ENCODE results near the gene FPR2. TPM values are rescaled to one million over a fixed set of nuclear protein-coding genes. Genes with fewer than 3 reads are reported as not detected.

Gene FPR2
- total and polyA plus RNA-seq, 4 donors: 0.18 to 3.9 (median 2.6) TPM

DNA sequence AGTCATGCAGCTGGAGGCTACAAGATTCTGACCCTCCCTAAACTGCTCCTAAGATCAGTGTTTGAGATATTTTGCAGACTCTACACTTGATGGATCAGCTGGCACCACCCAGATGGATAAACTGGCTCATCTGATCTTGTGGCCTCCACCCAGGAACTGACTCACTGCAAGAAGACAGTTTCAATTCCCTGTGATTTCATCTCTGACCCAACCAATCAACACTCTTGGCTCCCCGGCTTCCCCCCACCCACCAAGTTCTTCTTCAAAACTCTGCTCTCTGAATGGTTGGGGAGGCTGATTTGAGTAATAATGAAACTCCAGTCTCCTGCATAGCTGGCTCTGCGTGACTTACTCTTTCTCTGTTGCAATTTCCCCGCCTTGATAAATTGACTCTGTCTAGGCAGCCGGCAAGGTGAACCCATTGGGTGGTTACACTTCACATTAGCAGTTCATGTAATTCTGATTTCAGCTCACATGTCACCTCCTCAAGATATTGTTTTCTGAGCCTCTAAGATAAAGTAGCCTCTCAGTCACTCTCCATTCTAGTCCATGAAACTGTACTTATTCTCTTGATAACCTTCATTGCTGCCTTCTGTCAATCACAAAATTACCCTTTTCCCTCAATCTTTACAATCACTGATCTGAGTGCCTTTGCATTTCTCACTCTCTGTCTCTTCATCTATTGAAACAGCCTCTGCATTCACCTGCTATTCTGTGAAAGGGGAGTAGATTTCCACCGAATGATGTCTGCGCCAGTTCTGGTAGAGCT lies 24.1 kb downstream of the FPR2 start:
- 68 to 76% methylated on average over 6 of the region's 6 CpGs for WGBS, 2 donors
- H3K27ac ChIP-seq (ENCODE audit: low read depth in 1 of 2, low read length in 2 of 2): no peak overlapping the region
- DNase-seq: peak in 1 of 2 donors; percentile 85

GRCh38 chr19:51786646-51787494 lies 25.9 kb downstream of the FPR2 start:
- intact Hi-C loops (cut with DNase I): no loop called here
- ATAC-seq (ENCODE audit: low FRiP score) (no peak), DNase-seq (no peak)
- no peaks in the 10 kb centered on the region for H3K9me3 ChIP-seq (ENCODE audit: control insufficient read depth, low read length)
- no peaks in the 10 kb centered on the region for H3K4me1 ChIP-seq (ENCODE audit: control insufficient read depth in 1 of 2, insufficient read depth in 2 of 2, low read length in 2 of 2)
- 44 to 55% methylated on average over 6 of the region's 6 CpGs for WGBS, 2 donors
- H3K36me3 ChIP-seq (ENCODE audit: control insufficient read depth in 1 of 2, insufficient read depth in 2 of 2, low read length in 1 of 2): no peaks in the 10 kb centered on the region
- no peak overlapping the region for H3K4me3 ChIP-seq (ENCODE audit: low read length in 2 of 2)
- H3K27ac ChIP-seq (ENCODE audit: low read depth in 1 of 2, low read length in 2 of 2): no peak overlapping the region
- H3K27me3 ChIP-seq (ENCODE audit: control insufficient read depth in 1 of 2, insufficient read depth in 2 of 2, low read length in 1 of 2): no peaks in the 10 kb centered on the region

More for the DNA sequence above, 24.1 kb downstream of the FPR2 start:
- ATAC-seq (ENCODE audit: low FRiP score): peak; percentile 57
- Histone ChIP-seq H3K4me1 (ENCODE audit: control insufficient read depth in 1 of 2, insufficient read depth in 2 of 2, low read length in 2 of 2) (no peaks in the 10 kb centered on the region), H3K27me3 (ENCODE audit: control insufficient read depth in 1 of 2, insufficient read depth in 2 of 2, low read length in 1 of 2) (no peaks in the 10 kb centered on the region), H3K4me3 (ENCODE audit: low read length in 2 of 2) (no peak overlapping the region), H3K9me3 (ENCODE audit: control insufficient read depth, low read length) (no peaks in the 10 kb centered on the region), H3K36me3 (ENCODE audit: control insufficient read depth in 1 of 2, insufficient read depth in 2 of 2, low read length in 1 of 2) (no peaks in the 10 kb centered on the region)
- intact Hi-C loops (cut with DNase I): no loop called here

DNA sequence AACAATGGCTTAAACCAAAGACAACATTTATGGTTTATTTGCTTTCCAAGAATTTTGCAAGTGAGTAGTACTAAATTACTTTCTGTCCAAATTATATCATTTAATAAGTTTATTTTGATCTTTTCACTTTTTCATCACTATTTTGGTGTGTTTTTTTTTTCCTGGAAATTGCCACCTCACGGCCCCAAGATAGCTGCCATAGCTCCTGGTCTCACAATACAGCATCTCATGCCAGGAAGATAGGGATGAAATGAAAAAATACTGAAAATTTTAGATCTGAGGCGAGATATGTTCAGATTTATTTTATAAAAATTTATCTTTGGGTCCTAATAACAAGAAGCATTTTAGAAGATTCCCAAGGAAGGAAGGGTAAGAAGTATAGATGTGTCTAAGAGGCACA lies 27.0 kb downstream of the FPR2 start:
- H3K9me3 ChIP-seq (ENCODE audit: control insufficient read depth, low read length): peaks cover 2% of the 10 kb centered on the region
- no peak overlapping the region for H3K4me3 ChIP-seq (ENCODE audit: low read length in 2 of 2)
- no peak for DNase-seq
- 70 to 84% methylated on average over 2 of the region's 2 CpGs for WGBS, 2 donors
- no peaks in the 10 kb centered on the region for H3K36me3 ChIP-seq (ENCODE audit: control insufficient read depth in 1 of 2, insufficient read depth in 2 of 2, low read length in 1 of 2)
- H3K4me1 ChIP-seq (ENCODE audit: control insufficient read depth in 1 of 2, insufficient read depth in 2 of 2, low read length in 2 of 2): no peaks in the 10 kb centered on the region
- peaks cover 0 to 1% of the 10 kb centered on the region in 2 donors for H3K27me3 ChIP-seq (ENCODE audit: control insufficient read depth in 1 of 2, insufficient read depth in 2 of 2, low read length in 1 of 2)
- no peak overlapping the region for H3K27ac ChIP-seq (ENCODE audit: low read depth in 1 of 2, low read length in 2 of 2)
- intact Hi-C loops (cut with DNase I): no loop called here
- no peak for ATAC-seq (ENCODE audit: low FRiP score)

- Histone ChIP-seq H3K4me3 (ENCODE audit: low read length in 2 of 2) (no peak overlapping the region), H3K27ac (ENCODE audit: low read depth in 1 of 2, low read length in 2 of 2) (no peak overlapping the region), H3K36me3 (ENCODE audit: control insufficient read depth in 1 of 2, insufficient read depth in 2 of 2, low read length in 1 of 2) (no peaks in the 10 kb centered on the region), H3K9me3 (ENCODE audit: control insufficient read depth, low read length) (peaks cover 2% of the 10 kb centered on the region), H3K27me3 (ENCODE audit: control insufficient read depth in 1 of 2, insufficient read depth in 2 of 2, low read length in 1 of 2) (peaks cover 0 to 1% of the 10 kb centered on the region in 2 donors), H3K4me1 (ENCODE audit: control insufficient read depth in 1 of 2, insufficient read depth in 2 of 2, low read length in 2 of 2) (no peaks in the 10 kb centered on the region)
- ATAC-seq (ENCODE audit: low FRiP score) (no peak), DNase-seq (no peak)
- WGBS, 2 donors: 83 to 85% methylated on average over 6 of the region's 6 CpGs
- intact Hi-C loops (cut with DNase I): no loop called here
Observed at GRCh38 chr19:51789061-51789795, 28.2 kb downstream of the FPR2 start.

DNA sequence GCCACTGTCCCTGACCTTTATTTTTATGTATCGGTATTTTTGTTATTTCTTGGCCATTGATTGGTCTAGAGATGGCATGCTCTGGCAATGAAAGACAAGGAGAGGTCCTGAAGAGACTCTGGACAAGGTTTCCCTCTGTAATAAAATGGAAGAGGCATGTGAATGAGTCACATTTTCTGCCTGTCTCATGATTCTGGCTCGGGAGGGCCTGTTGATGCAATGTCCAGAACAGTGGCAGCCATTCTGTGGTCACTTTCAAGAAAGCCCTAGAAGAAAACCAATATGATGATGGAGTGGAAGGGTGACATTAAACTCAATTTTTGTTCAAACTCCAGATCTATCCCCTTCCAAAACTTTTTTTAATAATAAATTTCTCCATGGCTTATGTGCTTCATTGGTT lies 32.0 kb downstream of the FPR2 start:
- H3K4me1 ChIP-seq (ENCODE audit: control insufficient read depth in 1 of 2, insufficient read depth in 2 of 2, low read length in 2 of 2): no peaks in the 10 kb centered on the region
- intact Hi-C loops (cut with DNase I): no loop called here
- ATAC-seq (ENCODE audit: low FRiP score) (no peak), DNase-seq (no peak)
- 67 to 81% methylated on average over 2 of the region's 2 CpGs for WGBS, 2 donors
- H3K27me3 ChIP-seq (ENCODE audit: control insufficient read depth in 1 of 2, insufficient read depth in 2 of 2, low read length in 1 of 2): peaks cover 0 to 1% of the 10 kb centered on the region in 2 donors
- H3K36me3 ChIP-seq (ENCODE audit: control insufficient read depth in 1 of 2, insufficient read depth in 2 of 2, low read length in 1 of 2): no peaks in the 10 kb centered on the region
- H3K9me3 ChIP-seq (ENCODE audit: control insufficient read depth, low read length): peaks cover 2% of the 10 kb centered on the region
- no peak overlapping the region for H3K4me3 ChIP-seq (ENCODE audit: low read length in 2 of 2)
- no peak overlapping the region for H3K27ac ChIP-seq (ENCODE audit: low read depth in 1 of 2, low read length in 2 of 2)

- H3K36me3 ChIP-seq (ENCODE audit: control insufficient read depth in 1 of 2, insufficient read depth in 2 of 2, low read length in 1 of 2): no peaks in the 10 kb centered on the region
- H3K4me3 ChIP-seq (ENCODE audit: low read length in 2 of 2): no peak overlapping the region
- H3K9me3 ChIP-seq (ENCODE audit: control insufficient read depth, low read length): peaks cover 2% of the 10 kb centered on the region
- intact Hi-C loops (cut with DNase I): no loop called here
- peaks cover 0 to 1% of the 10 kb centered on the region in 2 donors for H3K27me3 ChIP-seq (ENCODE audit: control insufficient read depth in 1 of 2, insufficient read depth in 2 of 2, low read length in 1 of 2)
- no peak for DNase-seq
- ATAC-seq (ENCODE audit: low FRiP score): no peak
- 77 to 85% methylated on average over 2 of the region's 2 CpGs for WGBS, 2 donors
- H3K4me1 ChIP-seq (ENCODE audit: control insufficient read depth in 1 of 2, insufficient read depth in 2 of 2, low read length in 2 of 2): no peaks in the 10 kb centered on the region
- H3K27ac ChIP-seq (ENCODE audit: low read depth in 1 of 2, low read length in 2 of 2): no peak overlapping the region
Observed at GRCh38 chr19:51793994-51794393, 33.0 kb downstream of the FPR2 start.

DNA sequence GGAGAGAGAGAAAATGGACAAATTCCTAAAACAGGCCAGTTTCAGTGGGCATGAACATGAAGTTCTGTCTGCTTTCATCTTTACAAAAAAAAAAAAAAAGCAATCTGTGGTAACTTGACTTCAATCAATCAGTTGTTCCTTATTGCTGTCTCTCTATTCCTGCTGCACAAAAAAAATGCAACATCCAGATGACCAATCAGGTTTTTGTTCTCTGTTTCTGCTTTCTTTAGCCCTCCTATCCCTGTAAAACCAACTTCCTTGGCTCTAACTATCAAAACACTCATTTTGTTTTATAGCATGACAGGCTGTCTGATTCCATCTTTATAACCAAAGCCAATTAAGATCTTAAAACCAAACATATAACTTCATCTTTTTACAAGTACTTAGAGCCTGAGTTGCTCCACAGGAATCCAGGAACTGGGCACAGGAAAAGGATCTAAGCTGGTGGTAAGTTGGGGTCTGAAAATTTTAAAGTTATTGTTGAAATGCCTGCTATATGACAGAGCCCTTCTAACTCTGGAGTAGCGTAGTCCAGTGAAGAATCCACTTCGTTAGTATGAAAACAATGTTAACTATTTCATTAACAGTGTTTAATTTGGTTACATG lies 34.0 kb downstream of the FPR2 start, which contains the start of gene FPR3:
TSS of gene FPR3 (plus strand) at position 273 of the 606 bp plus-strand sequence. CDS start 28,592 bp downstream, outside the sequence.
- Histone ChIP-seq H3K4me1 (ENCODE audit: control insufficient read depth in 1 of 2, insufficient read depth in 2 of 2, low read length in 2 of 2) (no peaks in the 10 kb centered on the region), H3K9me3 (ENCODE audit: control insufficient read depth, low read length) (peaks cover 2% of the 10 kb centered on the region), H3K4me3 (ENCODE audit: low read length in 2 of 2) (no peak within 1 kb of the TSS), H3K36me3 (ENCODE audit: control insufficient read depth in 1 of 2, insufficient read depth in 2 of 2, low read length in 1 of 2) (no peaks in the 10 kb centered on the region), H3K27ac (ENCODE audit: low read depth in 1 of 2, low read length in 2 of 2) (no peak within 1 kb of the TSS), H3K27me3 (ENCODE audit: control insufficient read depth in 1 of 2, insufficient read depth in 2 of 2, low read length in 1 of 2) (peaks cover 0 to 1% of the 10 kb centered on the region in 2 donors)
- DNase-seq (no peak), ATAC-seq (ENCODE audit: low FRiP score) (no peak)
- intact Hi-C loops (cut with DNase I): no loop called here
- 17 to 23% methylated on average over 2 of the region's 2 CpGs for WGBS, 2 donors

DNA sequence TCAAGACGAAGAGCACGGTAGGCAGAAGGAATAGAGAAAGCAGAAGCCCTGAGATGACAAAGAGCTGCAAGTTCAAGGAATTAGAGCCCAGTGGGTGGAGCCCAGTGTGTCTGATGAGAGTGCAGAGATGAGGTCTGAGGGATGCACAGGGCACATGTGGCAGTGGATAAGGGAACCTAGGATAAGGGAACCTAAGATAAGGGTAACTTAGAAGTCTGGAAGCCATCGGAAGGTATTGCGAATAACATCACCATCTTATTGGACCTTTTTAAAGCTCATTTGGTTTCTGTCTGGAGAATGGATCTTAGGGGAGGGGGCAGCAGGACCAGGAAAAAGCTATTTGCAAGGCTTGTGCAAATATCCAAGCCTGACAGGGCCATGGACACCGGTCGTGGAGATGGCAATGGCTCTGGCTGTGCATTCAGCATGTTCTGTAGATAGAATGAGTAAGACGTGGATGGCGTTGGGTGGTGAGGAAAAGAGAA lies 35.3 kb downstream of the FPR2 start:
- intact Hi-C loops (cut with DNase I): no loop called here
- ATAC-seq (ENCODE audit: low FRiP score) (no peak), DNase-seq (peak in 1 of 2 donors; percentile 72)
- Histone ChIP-seq H3K4me3 (ENCODE audit: low read length in 2 of 2) (no peak overlapping the region), H3K4me1 (ENCODE audit: control insufficient read depth in 1 of 2, insufficient read depth in 2 of 2, low read length in 2 of 2) (no peaks in the 10 kb centered on the region), H3K27ac (ENCODE audit: low read depth in 1 of 2, low read length in 2 of 2) (no peak overlapping the region), H3K9me3 (ENCODE audit: control insufficient read depth, low read length) (peaks cover 2% of the 10 kb centered on the region), H3K27me3 (ENCODE audit: control insufficient read depth in 1 of 2, insufficient read depth in 2 of 2, low read length in 1 of 2) (peaks cover 0 to 1% of the 10 kb centered on the region in 2 donors), H3K36me3 (ENCODE audit: control insufficient read depth in 1 of 2, insufficient read depth in 2 of 2, low read length in 1 of 2) (no peaks in the 10 kb centered on the region)
- 85 to 89% methylated on average over 8 of the region's 8 CpGs for WGBS, 2 donors

All from aorta (tissue), 5 donors.